SK-N-MC (cell line): ENCODE data around the gene PHLDB2.

ENCODE experiments used
- EZH2 ChIP-seq: fragments of 200-600 bp; sonication (generic); IDR thresholded peaks from one replicate; pipeline ENCODE4 v1.6.1; 2017; ENCODE audit warnings: antibody characterized with exemption
- FOXP2 ChIP-seq: optimal IDR thresholded peaks from 2 replicates; pipeline ENCODE3; 2011; ENCODE audit warnings: mild to moderate bottlenecking, moderate library complexity; ENCODE audit not compliant: insufficient read depth; ENCODE audit errors: extremely low read length, control extremely low read depth
- POLR2AphosphoS5 ChIP-seq: IDR thresholded peaks from 2 replicates; pipeline ENCODE4 v1.6.1; 2012; ENCODE audit warnings: mild to moderate bottlenecking, low read depth, low read length, borderline replicate concordance

DNA sequence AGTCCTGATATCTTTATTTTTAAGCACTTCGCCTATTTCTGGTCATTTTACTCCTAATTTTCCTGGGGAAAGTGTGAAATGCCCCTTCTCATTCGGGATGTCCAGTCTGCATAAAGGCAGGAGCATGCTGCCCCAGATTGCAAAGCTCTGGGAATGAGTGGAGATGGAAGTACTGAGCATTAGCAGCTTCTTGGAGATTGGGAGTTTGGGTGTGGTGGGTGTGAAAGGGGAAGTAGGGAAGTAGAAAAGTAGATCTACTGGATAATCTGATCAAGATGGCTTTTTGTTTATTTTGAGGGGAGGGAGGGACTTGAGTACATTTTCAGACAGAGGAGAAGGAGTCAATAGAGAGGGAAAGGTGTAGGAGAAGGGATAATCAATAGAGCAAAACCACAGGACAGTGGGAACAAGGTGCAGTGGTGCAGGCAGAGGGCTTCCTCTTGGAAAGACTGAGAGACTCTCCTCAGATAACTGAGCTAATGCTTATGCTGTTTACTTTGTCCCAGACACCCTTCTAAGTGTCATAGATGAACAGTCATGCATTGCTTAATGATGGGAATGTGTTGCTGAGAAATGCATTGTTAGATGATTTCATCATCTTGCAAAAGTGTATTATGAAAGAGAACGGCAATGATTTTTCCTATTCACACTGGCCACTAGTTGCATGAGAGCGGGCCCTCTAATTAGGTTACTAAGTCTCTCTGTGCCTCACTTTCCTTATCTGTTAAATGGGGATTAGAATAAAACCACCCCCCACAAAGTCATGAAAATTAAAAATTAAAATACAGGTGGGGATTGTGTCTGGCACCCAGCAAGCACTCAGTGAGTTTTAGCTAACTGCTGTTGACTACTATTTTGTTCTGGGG lies 45.5 kb downstream of the PHLDB2 start:
- TF ChIP-seq EZH2 (no peak), POLR2AphosphoS5 (no peak), FOXP2 (no peak)
